Lower lobe of right lung (tissue), 2 donors: ENCODE measurements around the gene HOMER2. TPM values are rescaled to one million over a fixed set of nuclear protein-coding genes. Genes with fewer than 3 reads are reported as not detected.

ENCODE experiments used
- ATAC-seq, 2 donors: fragments of 200-7000 bp; cut with Tn5 transposase; one replicate each; pipeline ENCODE4 v1.9.1; 2020 to 2022; ENCODE audit warnings: mild to moderate bottlenecking in 2 of 2, moderate library complexity in 2 of 2
- DNase-seq: peaks from one replicate; pipeline ENCODE4 v3.0.0-alpha.2; 2020
- H3K27ac ChIP-seq: fragments of 200-600 bp; one replicate; pipeline ENCODE4 v1.8.0; 2022
- H3K27me3 ChIP-seq: fragments of 200-600 bp; one replicate; pipeline ENCODE4 v1.8.0; 2022; ENCODE audit warnings: low read depth
- H3K36me3 ChIP-seq: fragments of 200-600 bp; one replicate; pipeline ENCODE4 v1.8.0; 2022; ENCODE audit warnings: mild to moderate bottlenecking
- H3K4me1 ChIP-seq: fragments of 200-600 bp; one replicate; pipeline ENCODE4 v1.8.0; 2022
- H3K4me3 ChIP-seq: fragments of 200-600 bp; one replicate; pipeline ENCODE4 v1.8.0; 2022; ENCODE audit warnings: mild to moderate bottlenecking
- H3K9me3 ChIP-seq: fragments of 200-600 bp; one replicate; pipeline ENCODE4 v1.8.0; 2022
- intact Hi-C: fragments of 100-400 bp; cut with DNase I; formaldehyde crosslinking; loops from one replicate; pipeline ENCODE4 v1.11.0; 2022
- total RNA-seq: library from RNA; stranded (reverse); fragmentation: NEBNext Ultra II Directional; extraction: Animal tissue kit (Norgen Biotek cat#: 25700); gene quantifications from one replicate; pipeline ENCODE4 v1.2.1, GENCODE V29; 2021
- TF ChIP-seq, protein P1 (sequence below): fragments of 200-600 bp; IDR thresholded peaks from one replicate; pipeline ENCODE4 v1.8.0; 2022; ENCODE audit warnings: antibody characterized with exemption, mild to moderate bottlenecking
- donor health status: DM: no; HTN: yes; CAD: no; lungs with severe emphysema.

Gene HOMER2
- total RNA-seq, 1 donor from 2014 or later, result 16.2 TPM

DNA sequence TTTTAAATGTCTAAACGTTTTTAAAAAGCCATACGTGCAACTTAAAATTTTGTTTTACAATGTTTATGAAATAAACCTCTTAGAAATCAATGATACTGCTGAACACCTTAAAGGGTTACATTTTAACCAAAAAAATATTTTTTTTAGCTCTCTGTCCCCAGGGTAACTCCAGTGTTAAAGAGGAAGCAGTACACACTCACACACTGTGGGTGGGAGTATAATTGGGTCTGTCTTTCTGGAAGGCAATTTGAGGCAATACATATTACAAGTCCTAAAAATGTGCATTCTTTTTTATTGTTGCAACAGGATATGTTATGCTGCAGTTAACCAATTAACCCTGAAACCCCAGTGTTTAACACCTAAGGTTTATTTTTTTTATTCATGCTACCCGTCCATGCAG, 109.0 kb downstream of the HOMER2 start:
- intact Hi-C loops, result no loop called here
- no peaks in the 10 kb centered on the region for H3K27me3 ChIP-seq
- DNase-seq (no peak), ATAC-seq (no peak)
- no peak overlapping the region for H3K27ac ChIP-seq
- H3K36me3 ChIP-seq, result no peaks in the 10 kb centered on the region
- no peak overlapping the region for H3K4me3 ChIP-seq
- TF ChIP-seq, protein P1, sequence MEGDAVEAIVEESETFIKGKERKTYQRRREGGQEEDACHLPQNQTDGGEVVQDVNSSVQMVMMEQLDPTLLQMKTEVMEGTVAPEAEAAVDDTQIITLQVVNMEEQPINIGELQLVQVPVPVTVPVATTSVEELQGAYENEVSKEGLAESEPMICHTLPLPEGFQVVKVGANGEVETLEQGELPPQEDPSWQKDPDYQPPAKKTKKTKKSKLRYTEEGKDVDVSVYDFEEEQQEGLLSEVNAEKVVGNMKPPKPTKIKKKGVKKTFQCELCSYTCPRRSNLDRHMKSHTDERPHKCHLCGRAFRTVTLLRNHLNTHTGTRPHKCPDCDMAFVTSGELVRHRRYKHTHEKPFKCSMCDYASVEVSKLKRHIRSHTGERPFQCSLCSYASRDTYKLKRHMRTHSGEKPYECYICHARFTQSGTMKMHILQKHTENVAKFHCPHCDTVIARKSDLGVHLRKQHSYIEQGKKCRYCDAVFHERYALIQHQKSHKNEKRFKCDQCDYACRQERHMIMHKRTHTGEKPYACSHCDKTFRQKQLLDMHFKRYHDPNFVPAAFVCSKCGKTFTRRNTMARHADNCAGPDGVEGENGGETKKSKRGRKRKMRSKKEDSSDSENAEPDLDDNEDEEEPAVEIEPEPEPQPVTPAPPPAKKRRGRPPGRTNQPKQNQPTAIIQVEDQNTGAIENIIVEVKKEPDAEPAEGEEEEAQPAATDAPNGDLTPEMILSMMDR, result no peak
- no peaks in the 10 kb centered on the region for H3K9me3 ChIP-seq
- no peaks in the 10 kb centered on the region for H3K4me1 ChIP-seq

DNA sequence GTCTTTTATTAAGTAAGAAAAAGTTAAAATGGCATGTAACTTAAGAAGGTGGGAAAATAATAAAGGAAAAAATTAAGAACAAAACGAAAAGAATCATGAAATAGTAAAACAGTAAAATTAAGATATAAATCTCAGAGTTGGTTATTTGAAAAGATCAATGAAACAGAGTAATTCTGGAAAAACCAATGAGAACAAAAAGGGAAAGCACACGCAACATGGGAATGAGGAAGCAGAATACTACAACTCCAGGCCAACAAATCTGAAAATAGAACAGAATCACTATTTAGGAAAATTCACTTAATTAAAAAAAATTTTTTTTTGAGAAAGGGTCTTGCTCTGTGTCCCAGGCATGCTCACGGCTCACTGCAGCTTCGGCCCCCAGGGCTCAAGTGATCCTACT, 112.4 kb downstream of the HOMER2 start:
- TF ChIP-seq, protein P1, result no peak
- DNase-seq (no peak), ATAC-seq (no peak)
- H3K4me1 ChIP-seq, result no peaks in the 10 kb centered on the region
- no peaks in the 10 kb centered on the region for H3K9me3 ChIP-seq
- no peak overlapping the region for H3K27ac ChIP-seq
- intact Hi-C loops, result no loop called here
- H3K36me3 ChIP-seq, result peaks cover 31% of the 10 kb centered on the region
- H3K4me3 ChIP-seq, result no peak overlapping the region
- no peaks in the 10 kb centered on the region for H3K27me3 ChIP-seq

DNA sequence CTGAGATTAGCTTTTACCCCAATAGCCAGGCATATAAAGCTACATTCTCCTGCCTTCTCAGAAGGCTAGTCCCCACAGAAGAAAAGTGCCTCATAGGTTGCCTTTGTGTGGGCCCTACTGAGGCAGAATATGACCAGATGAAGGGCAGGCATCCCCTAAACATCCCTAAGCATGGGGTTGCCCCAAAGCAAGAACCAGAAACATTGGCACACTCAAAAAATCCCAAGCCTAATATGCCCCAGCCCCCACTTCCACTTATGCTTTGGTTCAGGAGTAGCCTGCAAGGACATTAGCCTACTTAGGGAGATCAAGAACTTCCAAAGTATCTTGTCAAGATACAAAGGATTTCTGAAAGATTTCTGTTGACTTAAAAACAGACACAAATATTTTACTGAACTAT, 113.4 kb downstream of the HOMER2 start:
- ATAC-seq (no peak), DNase-seq (no peak)
- intact Hi-C loops, result no loop called here
- Histone ChIP-seq H3K4me3 (no peak overlapping the region), H3K4me1 (no peaks in the 10 kb centered on the region), H3K27ac (no peak overlapping the region), H3K9me3 (no peaks in the 10 kb centered on the region), H3K36me3 (peaks cover 41% of the 10 kb centered on the region), H3K27me3 (no peaks in the 10 kb centered on the region)
- TF ChIP-seq, protein P1, result no peak

DNA sequence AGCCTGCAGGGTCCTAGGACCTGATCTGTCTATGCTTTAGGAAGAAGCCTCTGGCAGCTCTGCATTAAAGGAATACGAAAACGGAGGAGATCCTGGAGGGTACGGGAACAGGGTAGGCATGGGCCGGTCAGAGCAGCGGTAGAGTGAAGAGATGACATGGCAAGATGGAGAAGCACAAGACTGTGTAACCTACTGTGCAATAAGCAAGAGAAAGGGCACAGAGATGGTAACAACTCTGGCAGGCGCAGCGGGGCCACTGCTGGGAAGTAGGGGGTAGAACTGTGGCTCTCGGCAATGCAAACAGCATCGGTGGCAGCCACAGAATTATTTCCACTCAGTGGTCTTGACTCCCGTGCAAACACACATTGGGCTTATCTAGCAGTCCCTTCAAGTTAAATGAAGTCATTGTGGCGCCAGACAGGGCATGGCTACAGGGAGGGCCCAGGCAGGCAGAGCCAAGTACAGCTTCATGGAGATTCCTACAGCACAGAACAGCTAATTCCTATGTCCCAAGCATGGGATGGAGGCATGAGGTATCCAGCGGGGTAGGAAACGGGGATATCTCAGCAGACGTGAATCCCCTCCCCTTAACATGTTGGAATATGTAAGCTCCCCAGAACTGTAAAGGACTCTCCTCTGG, 114.3 kb downstream of the HOMER2 start:
- Histone ChIP-seq H3K27ac (no peak overlapping the region), H3K4me3 (no peak overlapping the region), H3K27me3 (no peaks in the 10 kb centered on the region), H3K9me3 (no peaks in the 10 kb centered on the region), H3K36me3 (peaks cover 51% of the 10 kb centered on the region), H3K4me1 (no peaks in the 10 kb centered on the region)
- TF ChIP-seq, protein P1, result no peak
- no peak for ATAC-seq
- no peak for DNase-seq
- intact Hi-C loops, result no loop called here

DNA sequence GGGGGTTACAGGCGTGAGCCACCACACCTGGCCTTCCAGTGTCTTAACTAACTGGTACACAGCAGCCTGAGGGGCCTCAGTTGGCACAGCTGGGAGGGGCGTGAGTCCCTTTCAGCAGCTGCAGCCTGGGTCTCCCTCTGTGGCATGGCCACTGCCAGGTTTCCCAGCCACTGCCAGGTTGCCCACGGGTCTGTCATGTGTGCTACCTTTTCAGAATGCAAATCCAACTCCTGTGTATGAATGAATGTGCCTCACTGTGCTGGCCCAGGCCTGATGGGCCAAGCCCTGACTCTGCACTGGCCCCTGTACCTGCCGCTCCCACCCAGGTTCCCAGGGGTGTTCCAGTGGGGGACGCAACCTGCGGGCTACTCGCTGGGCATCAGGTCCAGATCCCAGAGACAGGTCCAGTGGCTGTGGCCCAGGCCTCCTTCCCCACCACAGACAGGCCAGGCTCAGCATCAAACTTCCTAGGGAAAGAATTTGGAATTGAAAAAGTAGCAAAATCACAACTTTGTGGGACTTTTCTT, 117.1 kb downstream of the HOMER2 start:
- DNase-seq, result no peak
- no peak for ATAC-seq
- intact Hi-C loops, result no loop called here
- no peaks in the 10 kb centered on the region for H3K27me3 ChIP-seq
- peaks cover 78% of the 10 kb centered on the region for H3K36me3 ChIP-seq
- H3K27ac ChIP-seq, result no peak overlapping the region
- no peak overlapping the region for H3K4me3 ChIP-seq
- TF ChIP-seq, protein P1, result no peak
- H3K4me1 ChIP-seq, result peaks cover 14% of the 10 kb centered on the region
- H3K9me3 ChIP-seq, result no peaks in the 10 kb centered on the region
